Regular cardiac myocyte (primary cell): ENCODE results near the gene NFXL1. TPM values are rescaled to one million over a fixed set of nuclear protein-coding genes. Genes with fewer than 3 reads are reported as not detected.

Experiments
- total RNA-seq: library from RNA; depleted of rRNA; stranded (reverse); fragments of >200 nt; gene quantifications from 2 replicates; pipeline ENCODE4 v1.2.3, GENCODE V29; 2014

The NFXL1 gene
- 6.5 and 10.5 TPM in 2 replicates for total RNA-seq

GRCh38 chr4:47914220-47914925 lies at the start of gene NFXL1:
Gene NFXL1 (minus strand): TSS chr4:47914583. CDS start chr4:47914203, 380 bp downstream.

DNA sequence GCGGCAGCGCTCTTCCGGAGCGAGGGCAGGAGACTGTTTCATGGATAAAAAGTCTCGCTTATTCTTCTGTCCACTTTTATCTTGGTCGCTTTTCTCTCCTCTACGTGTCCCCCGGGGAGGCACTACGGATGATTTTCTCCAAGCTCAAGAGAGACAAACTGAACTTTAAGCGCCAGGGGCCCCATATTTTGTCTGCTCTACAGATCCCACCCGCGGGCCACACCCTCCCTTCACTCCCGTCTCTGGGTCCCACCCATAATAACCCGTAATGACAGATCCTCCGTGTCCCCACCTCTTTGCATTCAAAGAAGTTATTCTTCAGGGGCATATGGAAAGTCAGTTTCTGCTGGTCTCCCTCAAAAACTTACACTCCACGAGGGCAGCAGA lies 76.5 kb downstream of the NFXL1 start, which contains the start of gene CORIN:
CORIN (minus strand) TSS at position 160 of the 387 bp plus-strand sequence; CDS start at position 42, 118 bp downstream.

Other genes starting within 250 kb of the NFXL1 start
- gene CORIN, start 76.5 kb downstream of the NFXL1 start, total RNA-seq: 0.58 and 0.85 TPM in 2 replicates
- 0.38 and 0.56 TPM in 2 replicates for gene CNGA1, start 102.1 kb upstream of the NFXL1 start, total RNA-seq
- gene NIPAL1, start 102.2 kb upstream of the NFXL1 start, total RNA-seq: 1.4 and 2.9 TPM in 2 replicates
- 0.19 TPM in 1 of 2 replicates, not detected in the other for gene TXK, start 219.7 kb upstream of the NFXL1 start, total RNA-seq